ENCODE results near the gene AQP6. TPM values are rescaled to one million over a fixed set of nuclear protein-coding genes. Genes with fewer than 3 reads are reported as not detected.

The AQP6 gene
- total and polyA plus RNA-seq, 2 donors (not counting 3 experiments of a cell fraction or from before 2014, with no cell fraction given), result 0.04 TPM; not detected in 1

- H4K20me1 ChIP-seq (replicated peaks; ENCODE audit: control insufficient read depth, extremely low read depth, insufficient read depth, low read length), result no peaks in the 10 kb centered on the region
- H3K4me1 ChIP-seq (ENCODE audit: control insufficient read depth, extremely low read depth, insufficient read depth, low read length), result peaks cover 6% of the 10 kb centered on the region
- no peaks in the 10 kb centered on the region for H3K79me2 ChIP-seq (ENCODE audit: control insufficient read depth, insufficient read depth, low read length)
- POLR2A ChIA-PET, result no interaction called here
- CTCF ChIA-PET, result no interaction called here
- no peaks in the 10 kb centered on the region for H3K9me3 ChIP-seq (replicated peaks; ENCODE audit: control insufficient read depth, insufficient read depth, low read length)
- no peak for TF ChIP-seq MYC (IDR thresholded peaks at IDR 0.05; ENCODE audit: low read depth, low read length)
- no peak for TF ChIP-seq JUN (IDR thresholded peaks at IDR 0.05; ENCODE audit: borderline replicate concordance, insufficient read depth, insufficient read length, low read depth)
- no peak for TF ChIP-seq POLR2A (IDR thresholded peaks at IDR 0.05; ENCODE audit: low read depth, low read length)
- TF ChIP-seq FOS (IDR thresholded peaks at IDR 0.05; ENCODE audit: borderline replicate concordance, insufficient read depth, low read length), result no peak
- TF ChIP-seq MAX (IDR thresholded peaks at IDR 0.05; ENCODE audit: insufficient read depth, insufficient read length), result peak; percentile 22
- no peak for TF ChIP-seq POLR2AphosphoS5 (IDR thresholded peaks at IDR 0.05; ENCODE audit: insufficient read depth, low read depth, low read length)
- no peak for TF ChIP-seq GATA2 (IDR thresholded peaks at IDR 0.05; ENCODE audit: insufficient read depth, insufficient read length, low read depth, low read length)
- intact Hi-C loops (cut with micrococcal nuclease), result no loop called here
- no peaks in the 10 kb centered on the region for H3K27me3 ChIP-seq (ENCODE audit: control insufficient read depth in 2 of 2, insufficient read depth in 2 of 2, low read length in 2 of 2)
- H3K9me1 ChIP-seq (replicated peaks; ENCODE audit: control insufficient read depth, extremely low read depth, insufficient read depth, low read length), result no peaks in the 10 kb centered on the region
- no peak for DNase-seq (ENCODE audit: low read depth, low spot score)
- no peak for FAIRE-seq
- H2AFZ ChIP-seq (ENCODE audit: low read depth, low read length), result no peak overlapping the region
- H3K27ac ChIP-seq (ENCODE audit: insufficient read depth, low read depth, low read length), result no peak overlapping the region
- H3K9ac ChIP-seq (replicated peaks; ENCODE audit: extremely low read depth, insufficient read depth, low read length), result no peak overlapping the region
- no peaks in the 10 kb centered on the region for H3K36me3 ChIP-seq (ENCODE audit: control insufficient read depth in 2 of 2, extremely low read depth in 1 of 2, insufficient read depth in 2 of 2, low read length in 2 of 2)
- H3K4me3 ChIP-seq (replicated peaks in 1 of 3; ENCODE audit: insufficient read depth in 1 of 3, low read depth in 1 of 3, low read length in 3 of 3), result no peak overlapping the region
- no TSS peak for BruUV-seq (replicated peaks)
- no peak overlapping the region for H3K4me2 ChIP-seq (ENCODE audit: insufficient read depth, low read length)
- dilution Hi-C loops (cut with MboI; ENCODE audit: extremely low pct_ligation_motif_present, low sequenced_read_pairs), result no loop called here
These were observed 47.1 kb upstream of the AQP6 start for GRCh38 chr12:49925433-49926204.

GRCh38 chr12:49928471-49928870 is 44.3 kb upstream of the AQP6 start:
- Histone ChIP-seq H4K20me1 (replicated peaks; ENCODE audit: control insufficient read depth, extremely low read depth, insufficient read depth, low read length) (no peaks in the 10 kb centered on the region), H2AFZ (ENCODE audit: low read depth, low read length) (no peak overlapping the region), H3K4me3 (replicated peaks in 1 of 3; ENCODE audit: insufficient read depth in 1 of 3, low read depth in 1 of 3, low read length in 3 of 3) (no peak overlapping the region), H3K36me3 (ENCODE audit: control insufficient read depth in 2 of 2, extremely low read depth in 1 of 2, insufficient read depth in 2 of 2, low read length in 2 of 2) (no peaks in the 10 kb centered on the region), H3K9ac (replicated peaks; ENCODE audit: extremely low read depth, insufficient read depth, low read length) (no peak overlapping the region), H3K9me3 (replicated peaks; ENCODE audit: control insufficient read depth, insufficient read depth, low read length) (no peaks in the 10 kb centered on the region), H3K9me1 (replicated peaks; ENCODE audit: control insufficient read depth, extremely low read depth, insufficient read depth, low read length) (no peaks in the 10 kb centered on the region), H3K27ac (ENCODE audit: insufficient read depth, low read depth, low read length) (no peak overlapping the region), H3K4me2 (ENCODE audit: insufficient read depth, low read length) (no peak overlapping the region), H3K4me1 (ENCODE audit: control insufficient read depth, extremely low read depth, insufficient read depth, low read length) (no peaks in the 10 kb centered on the region), H3K27me3 (ENCODE audit: control insufficient read depth in 2 of 2, insufficient read depth in 2 of 2, low read length in 2 of 2) (no peaks in the 10 kb centered on the region), H3K79me2 (ENCODE audit: control insufficient read depth, insufficient read depth, low read length) (no peaks in the 10 kb centered on the region)
- FAIRE-seq (no peak), DNase-seq (ENCODE audit: low read depth, low spot score) (no peak)
- ChIA-PET CTCF (interaction anchor here (0.7 to 1.6 kb wide), 6 partner anchors 11 to 60 kb away, joined by 3 to 7 read pairs (median 4); no protein-coding TSS in a partner anchor), POLR2A (no interaction called here)
- no TSS peak for BruUV-seq (replicated peaks)
- intact Hi-C loops (cut with micrococcal nuclease) (no loop called here), dilution Hi-C loops (cut with MboI; ENCODE audit: extremely low pct_ligation_motif_present, low sequenced_read_pairs) (no loop called here)
- TF ChIP-seq EZH2 (IDR thresholded peaks at IDR 0.05; ENCODE audit: borderline replicate concordance, low read depth, low read length, severe bottlenecking) (no peak), POLR2A (IDR thresholded peaks at IDR 0.05; ENCODE audit: low read depth, low read length) (no peak), CTCF (IDR thresholded peaks at IDR 0.05; ENCODE audit: extremely low read depth in 1 of 2, insufficient read depth in 1 of 2, low read depth in 1 of 2, low read length in 2 of 2) (no peak), POLR2AphosphoS5 (IDR thresholded peaks at IDR 0.05; ENCODE audit: insufficient read depth, low read depth, low read length) (no peak), GATA2 (IDR thresholded peaks at IDR 0.05; ENCODE audit: insufficient read depth, insufficient read length, low read depth, low read length) (no peak), MYC (IDR thresholded peaks at IDR 0.05; ENCODE audit: low read depth, low read length) (no peak), MAX (IDR thresholded peaks at IDR 0.05; ENCODE audit: insufficient read depth, insufficient read length) (no peak)

All from endothelial cell of umbilical vein (primary cell).